Ovary (tissue), 9 donors: ENCODE results near the gene HINT2. TPM values are rescaled to one million over a fixed set of nuclear protein-coding genes. Genes with fewer than 3 reads are reported as not detected.

Experiments
- DNase-seq, 5 donors: peaks; one replicate each; pipeline ENCODE4 v3.0.0-alpha.2; 2019 to 2020
- H3K27ac ChIP-seq, 2 donors: fragments of 200-600 bp; one replicate each; pipeline versions ENCODE4 v1.5.1 to v1.8.0; 2019 to 2022
- H3K27me3 ChIP-seq: fragments of 200-600 bp; one replicate; pipeline ENCODE4 v1.8.0; 2022
- H3K36me3 ChIP-seq: fragments of 200-600 bp; sonication (generic); one replicate; pipeline ENCODE4 v1.5.1; 2019
- H3K4me1 ChIP-seq: one replicate; pipeline ENCODE4 v1.8.1; 2013; ENCODE audit warnings: mild to moderate bottlenecking, moderate library complexity; ENCODE audit not compliant: insufficient read depth
- H3K4me3 ChIP-seq: fragments of 200-600 bp; sonication (generic); one replicate; pipeline ENCODE4 v1.5.1; 2017
- H3K9me3 ChIP-seq, 2 donors: fragments of 200-600 bp in 1 of 2; sonication (generic) in 1 of 2; one replicate each; pipeline versions ENCODE4 v1.5.1 to v1.8.1; 2013 to 2019; ENCODE audit warnings: mild to moderate bottlenecking in 1 of 2, moderate library complexity in 1 of 2
- EP300 ChIP-seq: sonication (generic); formaldehyde crosslinking; IDR thresholded peaks from one replicate; pipeline ENCODE4 v1.6.1; 2017; ENCODE audit warnings: antibody characterized with exemption
- POLR2A ChIP-seq: fragments of 450-650 bp; IDR thresholded peaks from one replicate; pipeline ENCODE4 v1.6.1; 2017; ENCODE audit warnings: antibody characterized with exemption, mild to moderate bottlenecking, moderate library complexity
- WGBS, 3 donors: extraction: QIAGEN DNeasy Blood & Tissue Kit in 1 of 3; methylation state at CpG; one replicate each; pipeline versions ENCODE4 v1.1.5 to v1.1.7; 2013 to 2017; 5-methylcytosine and 5-hydroxymethylcytosine counted together
- intact Hi-C, 4 donors: fragments of 100-400 bp; cut with DNase I; formaldehyde crosslinking; loops; one replicate each; pipeline versions ENCODE4 v1.11.0 to v1.15.1; 2022 to 2023
- polyA plus RNA-seq, 2 donors: library from polyadenylated mRNA; stranded (reverse); fragments of 200-250 nt in 1 of 2; fragments of 350-450 nt in 1 of 2; fragmentation: Illumina TruSeq in 1 of 2; extraction: RNeasy Lipid Tissue Mini Kit (QIAGEN cat#74804) in 1 of 2; gene quantifications; one replicate each; pipeline ENCODE4 v1.2.3, GENCODE V29; 2013 to 2014
- total RNA-seq, 7 donors: library from RNA; depleted of rRNA in 2 of 7; stranded (reverse); fragments of >200 nt in 2 of 7; fragmentation: NEBNext Ultra II Directional in 3 of 7; extraction: Animal tissue kit (Norgen Biotek cat#: 25700) in 3 of 7; gene quantifications; one replicate each; pipeline versions ENCODE4 v1.1.0 to v1.2.4, GENCODE V29; 2016 to 2023
- TF ChIP-seq, protein P1 (sequence below), 3 donors: fragments of 450-650 bp in 2 of 3; fragments of 200-600 bp in 1 of 3; IDR thresholded peaks; one replicate each; pipeline versions ENCODE4 v1.5.1 to v1.8.0; 2016 to 2022; ENCODE audit warnings: antibody characterized with exemption in 3 of 3, mild to moderate bottlenecking in 1 of 3
- donor health status: DM: no; HTN: no; CAD: no; lungs with moderate emphysema.
- donor health status: DM: no; HTN: no; CAD: no.
- donor health status: Bipolar disorder and iron deficiency.
- donor health status: DM: yes; HTN: yes; CAD: no.
- donor health status: DM: no; HTN: no; CAD: no.
- donor health status: DM: yes; HTN: yes; CAD: no.

The HINT2 gene
- total and polyA plus RNA-seq, 9 donors: 14.9 to 38.0 (median 26.1) TPM

DNA sequence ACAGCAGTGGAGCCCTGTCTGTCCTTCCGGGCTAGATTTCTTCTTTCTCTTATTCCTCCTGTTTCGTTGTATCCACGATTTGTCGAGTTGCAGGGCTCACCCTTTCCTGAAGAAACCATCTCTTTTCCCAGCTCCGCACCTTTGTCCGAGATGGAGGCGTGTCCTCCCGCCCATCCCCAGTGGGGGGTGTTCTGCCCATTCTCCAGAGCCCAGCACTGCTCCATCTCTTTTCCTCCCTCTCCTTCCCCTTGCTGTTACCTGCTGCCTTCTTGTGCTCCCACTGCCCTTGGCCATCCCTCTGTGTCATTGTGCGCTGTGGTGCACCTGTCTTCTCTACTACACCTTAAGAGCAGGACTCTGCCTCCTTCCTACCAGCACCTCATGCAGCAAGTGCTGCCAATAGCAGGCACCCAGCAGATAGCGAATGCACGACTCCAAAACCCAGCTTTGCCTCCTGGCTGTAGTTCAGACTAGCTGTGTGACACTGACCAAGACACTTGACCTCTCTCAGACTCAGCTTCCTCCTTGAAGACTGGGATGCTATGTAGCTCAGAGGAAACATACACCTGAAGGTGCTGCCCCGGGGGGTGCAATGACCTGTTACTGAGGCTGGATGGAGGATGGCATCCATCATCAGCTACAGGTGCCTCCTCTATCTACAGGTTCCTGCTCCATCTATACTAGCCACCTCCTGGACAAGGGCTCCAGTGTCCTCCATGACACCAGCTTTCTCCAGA lies 46.5 kb upstream of the HINT2 start:
- TF ChIP-seq POLR2A (no peak), EP300 (no peak)
- TF ChIP-seq, protein P1, sequence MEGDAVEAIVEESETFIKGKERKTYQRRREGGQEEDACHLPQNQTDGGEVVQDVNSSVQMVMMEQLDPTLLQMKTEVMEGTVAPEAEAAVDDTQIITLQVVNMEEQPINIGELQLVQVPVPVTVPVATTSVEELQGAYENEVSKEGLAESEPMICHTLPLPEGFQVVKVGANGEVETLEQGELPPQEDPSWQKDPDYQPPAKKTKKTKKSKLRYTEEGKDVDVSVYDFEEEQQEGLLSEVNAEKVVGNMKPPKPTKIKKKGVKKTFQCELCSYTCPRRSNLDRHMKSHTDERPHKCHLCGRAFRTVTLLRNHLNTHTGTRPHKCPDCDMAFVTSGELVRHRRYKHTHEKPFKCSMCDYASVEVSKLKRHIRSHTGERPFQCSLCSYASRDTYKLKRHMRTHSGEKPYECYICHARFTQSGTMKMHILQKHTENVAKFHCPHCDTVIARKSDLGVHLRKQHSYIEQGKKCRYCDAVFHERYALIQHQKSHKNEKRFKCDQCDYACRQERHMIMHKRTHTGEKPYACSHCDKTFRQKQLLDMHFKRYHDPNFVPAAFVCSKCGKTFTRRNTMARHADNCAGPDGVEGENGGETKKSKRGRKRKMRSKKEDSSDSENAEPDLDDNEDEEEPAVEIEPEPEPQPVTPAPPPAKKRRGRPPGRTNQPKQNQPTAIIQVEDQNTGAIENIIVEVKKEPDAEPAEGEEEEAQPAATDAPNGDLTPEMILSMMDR (IDR thresholded peaks at IDR 0.05): no peak
- Histone ChIP-seq H3K4me3 (no peak overlapping the region), H3K9me3 (no peaks in the 10 kb centered on the region), H3K4me1 (no peaks in the 10 kb centered on the region), H3K36me3 (no peaks in the 10 kb centered on the region), H3K27me3 (no peaks in the 10 kb centered on the region), H3K27ac (no peak overlapping the region)
- DNase-seq: no peak
- 57 to 68% (median 66%) methylated on average over 12 of the region's 12 CpGs for WGBS, 3 donors
- intact Hi-C loops: loop anchor here in 1 of 4 donors (10.0 kb wide), 1 partner anchor 77 kb away; no protein-coding TSS in a partner anchor

DNA sequence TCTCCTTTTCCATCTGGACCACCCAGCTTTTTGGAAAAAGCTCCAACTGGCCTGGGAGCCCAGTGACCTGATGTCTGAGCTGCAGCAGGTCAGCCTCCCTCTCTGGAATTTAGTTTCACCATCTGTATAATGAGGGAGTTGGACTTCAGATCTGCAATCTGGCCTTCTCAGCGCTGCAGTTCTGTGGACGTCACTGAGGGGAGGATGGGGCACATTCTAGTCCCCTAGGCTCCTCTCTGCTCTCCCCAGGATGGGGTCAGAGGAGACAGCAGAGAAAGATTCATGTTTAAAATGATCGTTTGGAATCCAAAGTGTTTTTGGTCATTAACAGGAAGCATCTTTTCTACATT lies 45.1 kb upstream of the HINT2 start:
- intact Hi-C loops: loop anchor here in 1 of 4 donors (10.0 kb wide), 1 partner anchor 75 kb away; no protein-coding TSS in a partner anchor

DNA sequence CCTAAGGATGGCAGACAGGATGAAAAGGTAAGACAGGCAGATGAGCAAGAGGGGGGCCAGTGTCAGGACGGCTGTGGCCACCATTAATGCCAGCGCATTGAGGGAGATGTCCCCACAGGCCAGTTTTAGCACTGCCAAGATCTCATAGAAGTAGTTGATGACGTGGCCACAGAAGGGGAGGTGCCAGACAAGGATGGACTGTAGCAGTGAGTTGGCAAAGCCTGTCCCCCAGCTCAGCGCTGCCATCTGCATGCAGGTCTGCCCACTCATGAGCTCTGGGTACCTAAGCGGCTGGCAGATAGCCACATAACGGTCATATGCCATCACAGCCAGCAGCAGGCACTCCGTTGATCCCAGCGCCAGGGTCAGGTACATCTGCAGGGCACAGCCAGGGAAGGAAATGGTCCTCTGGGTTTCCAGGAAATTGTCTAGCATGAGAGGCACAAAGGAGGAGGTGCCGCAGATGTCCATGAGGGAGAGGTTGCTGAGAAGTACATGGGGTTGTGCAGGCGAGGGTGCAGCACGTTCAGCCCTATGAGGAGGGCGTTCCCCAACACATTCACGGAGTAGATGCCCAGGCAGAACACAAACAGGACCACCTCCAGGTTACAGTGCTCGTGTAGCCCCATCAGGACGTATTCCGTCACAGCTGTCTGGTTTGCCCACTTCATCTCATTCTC lies 44.6 kb upstream of the HINT2 start:
- WGBS, 3 donors: 32 to 41% (median 34%) methylated on average over 16 of the region's 16 CpGs
- no peaks in the 10 kb centered on the region for H3K9me3 ChIP-seq
- no peaks in the 10 kb centered on the region for H3K36me3 ChIP-seq
- no peak for DNase-seq
- H3K4me1 ChIP-seq: no peaks in the 10 kb centered on the region
- no peaks in the 10 kb centered on the region for H3K27me3 ChIP-seq
- TF ChIP-seq POLR2A: no peak
- TF ChIP-seq EP300: no peak
- TF ChIP-seq, protein P1 (IDR thresholded peaks at IDR 0.05): no peak
- no peak overlapping the region for H3K4me3 ChIP-seq
- intact Hi-C loops: no loop called here
- no peak overlapping the region for H3K27ac ChIP-seq

More for the DNA sequence above, 45.1 kb upstream of the HINT2 start:
- Histone ChIP-seq H3K4me3 (no peak overlapping the region), H3K27me3 (no peaks in the 10 kb centered on the region), H3K4me1 (no peaks in the 10 kb centered on the region), H3K36me3 (no peaks in the 10 kb centered on the region), H3K27ac (no peak overlapping the region), H3K9me3 (no peaks in the 10 kb centered on the region)
- DNase-seq: no peak
- TF ChIP-seq POLR2A: no peak
- TF ChIP-seq EP300: no peak
- TF ChIP-seq, protein P1 (IDR thresholded peaks at IDR 0.05): no peak
- 0 to 9% (median 7%) methylated on average over 3 of the region's 3 CpGs for WGBS, 3 donors

DNA sequence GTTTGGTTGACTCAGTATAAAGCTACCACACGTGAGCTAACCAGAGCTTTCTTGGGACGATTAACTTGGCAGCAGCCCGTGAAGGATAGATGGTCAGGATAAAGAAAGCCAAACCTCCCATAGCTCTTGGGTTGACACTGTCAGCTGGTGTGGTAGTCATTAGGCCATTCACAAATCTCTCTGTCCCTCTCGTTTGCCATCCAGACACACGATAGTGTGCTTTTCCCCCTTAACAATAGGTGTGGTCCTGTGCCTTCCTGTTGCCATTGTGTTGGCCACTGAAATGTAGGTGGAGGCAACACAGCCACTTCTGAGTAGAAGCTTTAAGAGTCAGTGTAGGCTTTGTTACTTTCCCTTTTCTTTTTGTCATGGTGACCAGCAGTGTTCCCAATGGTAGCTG lies 43.6 kb upstream of the HINT2 start:
- no peak for DNase-seq
- Histone ChIP-seq H3K27me3 (no peaks in the 10 kb centered on the region), H3K36me3 (no peaks in the 10 kb centered on the region), H3K9me3 (no peaks in the 10 kb centered on the region), H3K27ac (no peak overlapping the region), H3K4me1 (no peaks in the 10 kb centered on the region), H3K4me3 (no peak overlapping the region)
- intact Hi-C loops: no loop called here
- TF ChIP-seq, protein P1 (IDR thresholded peaks at IDR 0.05): no peak
- TF ChIP-seq EP300: no peak
- no peak for TF ChIP-seq POLR2A
- WGBS, 3 donors: 70 to 79% (median 77%) methylated on average over 5 of the region's 5 CpGs
